SU-DHL-6 (cell line): ENCODE data around the gene CALHM1.

Experiments
- H2AFZ ChIP-seq: fragments of 200-600 bp; sonication (generic); 2 replicates; pipeline ENCODE4 v1.6.1; 2014; ENCODE audit warnings: low read depth, mild to moderate bottlenecking, moderate library complexity, mixed read lengths, antibody characterized with exemption, low read length; ENCODE audit not compliant: severe bottlenecking
- H3F3A ChIP-seq: fragments of 200-600 bp; shearing (Covaris generic); 2 replicates; pipeline ENCODE4 v1.6.0; 2016; ENCODE audit warnings: antibody characterized with exemption, mild to moderate bottlenecking; ENCODE audit not compliant: insufficient read depth
- H3K27ac ChIP-seq: fragments of 200-600 bp; sonication (generic); 2 replicates; pipeline ENCODE4 v1.5.1; 2016; ENCODE audit warnings: low read depth, mild to moderate bottlenecking, low read length, moderate library complexity, mixed read lengths
- H3K27me3 ChIP-seq: fragments of 200-600 bp; sonication (generic), shearing (Covaris generic); 2 replicates; pipeline ENCODE4 v1.6.0; 2014; ENCODE audit warnings: mild to moderate bottlenecking, low read length
- H3K36me3 ChIP-seq: fragments of 200-600 bp; sonication (generic); 2 replicates; pipeline ENCODE4 v1.6.1; 2014; ENCODE audit warnings: mild to moderate bottlenecking, low read length, mixed read lengths
- H3K4me2 ChIP-seq: fragments of 300-600, 200-600 bp; shearing (Covaris generic), sonication (generic); 2 replicates; pipeline ENCODE4 v1.6.0; 2014; ENCODE audit warnings: low read length, low read depth, mild to moderate bottlenecking; ENCODE audit not compliant: poor library complexity, severe bottlenecking
- H3K4me3 ChIP-seq: fragments of 200-600 bp; sonication (generic); 2 replicates; pipeline ENCODE4 v1.5.1; 2014; ENCODE audit warnings: antibody characterized with exemption, low read length, mild to moderate bottlenecking, mixed read lengths; ENCODE audit not compliant: insufficient read depth, poor library complexity, severe bottlenecking
- H3K79me2 ChIP-seq: fragments of 200-600 bp; sonication (generic); 2 replicates; pipeline ENCODE4 v1.6.1; 2014; ENCODE audit warnings: mild to moderate bottlenecking, low read length, moderate library complexity; ENCODE audit not compliant: insufficient read depth
- H3K9ac ChIP-seq: fragments of 200-600 bp; sonication (generic); 2 replicates; pipeline ENCODE4 v1.7.0; 2014; ENCODE audit warnings: mild to moderate bottlenecking, low read length
- H3K9me2 ChIP-seq: fragments of 200-600 bp; sonication (generic); replicated peaks from 2 replicates; pipeline ENCODE4 v1.6.1; 2014; ENCODE audit warnings: low read length; ENCODE audit not compliant: insufficient read depth
- H3K9me3 ChIP-seq: fragments of 200-600 bp; sonication (generic); 2 replicates; pipeline ENCODE4 v1.6.1; 2014; ENCODE audit warnings: low read length, mixed read lengths; ENCODE audit not compliant: insufficient read depth
- H4K20me1 ChIP-seq: fragments of 200-600 bp; sonication (generic); 2 replicates; pipeline ENCODE4 v1.6.1; 2014; ENCODE audit warnings: low read depth, mild to moderate bottlenecking, antibody characterized with exemption, low read length, moderate library complexity, mixed read lengths
- EZH2phosphoT487 ChIP-seq: fragments of 200-600 bp; sonication (generic), shearing (Covaris generic); conservative IDR thresholded peaks from 2 replicates; pipeline ENCODE4 v1.6.1; 2018; ENCODE audit warnings: mild to moderate bottlenecking, antibody characterized with exemption, low read length, moderate library complexity, mixed read lengths
- TF ChIP-seq, protein P1 (sequence below): fragments of 200-600 bp; sonication (generic); IDR thresholded peaks from one replicate; pipeline ENCODE4 v1.5.1; 2017; ENCODE audit warnings: antibody characterized with exemption, mild to moderate bottlenecking, low read length, moderate library complexity; ENCODE audit not compliant: insufficient read depth, poor library complexity, severe bottlenecking

Gene CALHM1

DNA sequence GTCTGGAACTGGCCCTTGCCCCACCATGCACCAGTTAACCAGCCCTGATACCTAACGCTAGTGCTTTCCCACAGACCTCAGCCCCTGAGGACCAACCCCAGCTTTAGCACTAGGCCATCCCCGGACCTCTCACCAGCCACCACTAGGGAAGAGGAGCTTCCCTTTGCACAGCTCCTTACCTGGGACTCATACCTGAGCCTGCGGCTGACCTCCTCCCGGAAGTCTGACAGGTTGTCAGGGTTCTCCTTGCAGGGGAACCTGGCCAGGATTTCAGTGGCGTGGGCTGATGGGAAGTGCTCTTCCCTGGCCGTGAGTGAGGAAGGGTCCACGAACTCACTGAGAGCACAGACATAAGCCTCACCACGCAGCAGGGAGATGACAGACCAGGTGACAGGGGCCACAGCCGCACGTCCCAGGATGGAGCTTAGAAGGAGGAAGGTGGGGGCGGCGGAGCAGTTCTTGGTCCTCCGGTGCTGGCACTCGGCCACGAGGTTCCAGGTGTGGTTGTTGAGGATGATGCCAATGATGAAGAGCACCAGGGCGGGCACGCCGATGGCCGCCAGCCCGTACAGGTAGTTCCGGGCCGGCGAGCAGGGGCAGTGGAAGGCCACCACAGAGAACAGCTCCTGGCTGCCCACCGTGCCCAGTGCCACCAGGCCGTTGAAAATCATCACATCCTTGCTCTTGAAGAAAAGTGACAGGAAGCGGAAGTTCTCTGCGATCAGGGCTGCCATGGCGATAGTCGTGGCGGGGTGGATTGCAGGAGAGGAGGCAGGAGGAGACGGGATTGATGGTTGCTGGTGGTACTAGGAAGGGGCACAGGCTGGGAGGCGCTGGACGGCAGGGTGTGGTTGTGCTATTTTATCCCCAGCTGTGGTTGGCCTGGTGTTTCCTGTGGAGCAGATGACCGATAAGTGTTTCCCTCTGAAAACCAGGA, 9.2 kb downstream of the CALHM1 start:
- no peak for TF ChIP-seq EZH2phosphoT487
- TF ChIP-seq, protein P1, sequence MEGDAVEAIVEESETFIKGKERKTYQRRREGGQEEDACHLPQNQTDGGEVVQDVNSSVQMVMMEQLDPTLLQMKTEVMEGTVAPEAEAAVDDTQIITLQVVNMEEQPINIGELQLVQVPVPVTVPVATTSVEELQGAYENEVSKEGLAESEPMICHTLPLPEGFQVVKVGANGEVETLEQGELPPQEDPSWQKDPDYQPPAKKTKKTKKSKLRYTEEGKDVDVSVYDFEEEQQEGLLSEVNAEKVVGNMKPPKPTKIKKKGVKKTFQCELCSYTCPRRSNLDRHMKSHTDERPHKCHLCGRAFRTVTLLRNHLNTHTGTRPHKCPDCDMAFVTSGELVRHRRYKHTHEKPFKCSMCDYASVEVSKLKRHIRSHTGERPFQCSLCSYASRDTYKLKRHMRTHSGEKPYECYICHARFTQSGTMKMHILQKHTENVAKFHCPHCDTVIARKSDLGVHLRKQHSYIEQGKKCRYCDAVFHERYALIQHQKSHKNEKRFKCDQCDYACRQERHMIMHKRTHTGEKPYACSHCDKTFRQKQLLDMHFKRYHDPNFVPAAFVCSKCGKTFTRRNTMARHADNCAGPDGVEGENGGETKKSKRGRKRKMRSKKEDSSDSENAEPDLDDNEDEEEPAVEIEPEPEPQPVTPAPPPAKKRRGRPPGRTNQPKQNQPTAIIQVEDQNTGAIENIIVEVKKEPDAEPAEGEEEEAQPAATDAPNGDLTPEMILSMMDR, result no peak
- Histone ChIP-seq H3K9me2 (no peaks in the 10 kb centered on the region), H3K4me2 (no peak overlapping the region), H3K36me3 (no peaks in the 10 kb centered on the region), H3K79me2 (no peaks in the 10 kb centered on the region), H3K27me3 (no peaks in the 10 kb centered on the region), H3K9me3 (no peaks in the 10 kb centered on the region), H3K27ac (no peak overlapping the region), H3K9ac (no peak overlapping the region), H4K20me1 (no peaks in the 10 kb centered on the region), H2AFZ (no peak overlapping the region), H3K4me3 (no peak overlapping the region), H3F3A (no peaks in the 10 kb centered on the region)

- Histone ChIP-seq H2AFZ (no peak overlapping the region), H3K79me2 (no peaks in the 10 kb centered on the region), H3K9me2 (no peaks in the 10 kb centered on the region), H3K4me2 (no peak overlapping the region), H3K27me3 (no peaks in the 10 kb centered on the region), H3K4me3 (no peak overlapping the region), H3K27ac (no peak overlapping the region), H3K9me3 (no peaks in the 10 kb centered on the region), H3K36me3 (no peaks in the 10 kb centered on the region), H3K9ac (no peak overlapping the region), H3F3A (no peaks in the 10 kb centered on the region), H4K20me1 (no peaks in the 10 kb centered on the region)
- TF ChIP-seq EZH2phosphoT487, result no peak
- TF ChIP-seq, protein P1, result no peak
Observed at GRCh38 chr10:103448746-103449145, 10.0 kb downstream of the CALHM1 start.

DNA sequence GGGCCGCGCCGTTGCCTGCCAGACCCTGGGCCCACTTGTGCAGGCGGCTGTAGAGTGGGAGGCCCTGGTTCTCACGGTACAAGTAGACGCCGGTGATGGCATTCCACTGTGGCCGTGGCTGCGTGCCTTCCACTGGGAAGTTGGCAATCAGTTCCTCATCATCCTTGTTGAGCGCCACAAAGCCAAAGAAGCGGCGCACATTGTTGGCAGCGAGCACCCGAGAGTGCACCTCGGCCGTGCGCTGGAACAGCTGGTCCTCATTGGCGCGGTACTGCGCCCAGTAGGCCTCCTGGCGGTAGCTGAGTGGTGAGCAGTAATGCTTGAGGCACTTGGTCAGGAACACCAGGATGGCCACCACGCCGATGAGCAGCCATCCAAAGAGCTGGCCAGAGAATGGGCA, 11.5 kb downstream of the CALHM1 start:
- Histone ChIP-seq H3F3A (no peaks in the 10 kb centered on the region), H2AFZ (no peak overlapping the region), H3K79me2 (no peaks in the 10 kb centered on the region), H3K9me2 (no peaks in the 10 kb centered on the region), H3K27ac (no peak overlapping the region), H3K9ac (no peak overlapping the region), H3K9me3 (no peaks in the 10 kb centered on the region), H3K4me2 (no peak overlapping the region), H3K36me3 (peaks cover 4% of the 10 kb centered on the region; the same call in 1 of the 2 replicates), H3K4me3 (no peak overlapping the region), H3K27me3 (no peaks in the 10 kb centered on the region), H4K20me1 (no peaks in the 10 kb centered on the region)
- TF ChIP-seq, protein P1, result no peak
- no peak for TF ChIP-seq EZH2phosphoT487
